Mesendoderm (in vitro differentiated cells): ENCODE measurements around the gene CNGA1.

ENCODE experiments used
- DNase-seq: peaks from one replicate; pipeline ENCODE4 v3.0.0; 2013
- H2AK5ac ChIP-seq: 2 replicates; pipeline ENCODE4 v1.6.1; 2013; ENCODE audit warnings: low read length, inconsistent platforms
- H2BK120ac ChIP-seq: 2 replicates; pipeline ENCODE4 v1.6.1; 2013; ENCODE audit warnings: low read depth, mild to moderate bottlenecking, low read length, moderate library complexity, mixed read lengths
- H2BK15ac ChIP-seq: replicated peaks from 2 replicates; pipeline ENCODE4 v1.6.1; 2013; ENCODE audit warnings: low read depth, mild to moderate bottlenecking, moderate library complexity
- H2BK5ac ChIP-seq: 2 replicates; pipeline ENCODE4 v1.6.1; 2013; ENCODE audit warnings: low read length, inconsistent platforms
- H3K18ac ChIP-seq: 2 replicates; pipeline ENCODE4 v1.6.1; 2013; ENCODE audit warnings: mild to moderate bottlenecking, low read length, mixed read lengths
- H3K23ac ChIP-seq: one replicate; pipeline ENCODE4 v1.6.1; 2013; ENCODE audit warnings: low read length
- H3K27ac ChIP-seq: 2 replicates; pipeline ENCODE4 v1.5.1; 2013; ENCODE audit warnings: low read depth, mild to moderate bottlenecking, inconsistent platforms, low read length, moderate library complexity
- H3K27me3 ChIP-seq: 2 replicates; pipeline ENCODE4 v1.6.1; 2013; ENCODE audit warnings: low read length, control low read depth, mild to moderate bottlenecking, inconsistent platforms; ENCODE audit not compliant: insufficient read depth, poor library complexity
- H3K36me3 ChIP-seq: 2 replicates; pipeline ENCODE4 v1.6.1; 2013; ENCODE audit warnings: low read length, inconsistent platforms; ENCODE audit not compliant: control insufficient read depth, insufficient read depth
- H3K4ac ChIP-seq: one replicate; pipeline ENCODE4 v1.6.1; 2013; ENCODE audit warnings: low read depth, mild to moderate bottlenecking, low read length, moderate library complexity
- H3K4me1 ChIP-seq: 2 replicates; pipeline ENCODE4 v1.6.1; 2013; ENCODE audit warnings: low read depth, low read length, inconsistent platforms; ENCODE audit not compliant: control insufficient read depth
- H3K4me2 ChIP-seq: 2 replicates; pipeline ENCODE4 v1.6.1; 2013; ENCODE audit warnings: low read length
- H3K4me3 ChIP-seq: 2 replicates; pipeline ENCODE4 v1.5.1; 2013; ENCODE audit warnings: mild to moderate bottlenecking, low read length
- H3K56ac ChIP-seq: one replicate; pipeline ENCODE4 v1.6.1; 2013; ENCODE audit warnings: low read length
- H3K79me1 ChIP-seq: 2 replicates; pipeline ENCODE4 v1.6.1; 2013; ENCODE audit warnings: low read length, inconsistent platforms
- H3K79me2 ChIP-seq: 2 replicates; pipeline ENCODE4 v1.6.1; 2013; ENCODE audit warnings: mild to moderate bottlenecking, low read length; ENCODE audit not compliant: control insufficient read depth, insufficient read depth
- H3K9ac ChIP-seq: 2 replicates; pipeline ENCODE4 v1.6.1; 2013; ENCODE audit warnings: low read length, inconsistent platforms
- H4K5ac ChIP-seq: one replicate; pipeline ENCODE4 v1.6.1; 2013; ENCODE audit warnings: low read length
- H4K8ac ChIP-seq: one replicate; pipeline ENCODE4 v1.6.1; 2013; ENCODE audit warnings: low read depth, mild to moderate bottlenecking, control low read depth, low read length, moderate library complexity
- WGBS: extraction: QIAGEN DNeasy Blood & Tissue Kit; methylation state at CpG from one replicate; pipeline ENCODE4 v1.1.7; 2013; ENCODE audit warnings: low lambda C conversion rate, missing lambda C conversion rate; ENCODE audit not compliant: insufficient coverage; ENCODE audit errors: extremely low coverage; 5-methylcytosine and 5-hydroxymethylcytosine counted together

The CNGA1 gene

DNA sequence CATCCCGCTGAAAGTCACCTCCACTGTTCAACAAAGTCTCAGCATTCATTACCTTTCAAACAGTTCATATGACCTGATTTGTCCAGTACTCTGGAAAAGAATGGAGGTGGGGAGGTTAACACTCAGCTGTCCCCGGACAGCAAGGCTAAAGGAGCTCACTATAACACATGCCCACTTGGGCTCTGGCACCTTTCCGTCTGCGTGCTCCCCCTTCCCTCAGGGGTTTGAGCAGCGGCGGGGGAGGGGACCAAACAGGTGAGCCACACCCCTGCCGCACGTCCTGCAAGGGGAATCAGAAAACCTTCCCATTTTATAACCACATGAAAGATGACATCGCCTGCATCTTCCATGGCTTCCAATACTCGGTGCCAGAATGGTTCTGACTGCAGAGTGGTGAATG is 62.2 kb downstream of the CNGA1 start:
- no peaks in the 10 kb centered on the region for H3K4me1 ChIP-seq
- no peak overlapping the region for H3K27ac ChIP-seq
- no peaks in the 10 kb centered on the region for H3K79me1 ChIP-seq
- H2BK120ac ChIP-seq, result no peak overlapping the region
- no peak for DNase-seq
- H4K8ac ChIP-seq, result no peak overlapping the region
- no peak overlapping the region for H3K4me3 ChIP-seq
- H3K18ac ChIP-seq, result no peak overlapping the region
- no peak overlapping the region for H2AK5ac ChIP-seq
- no peaks in the 10 kb centered on the region for H3K27me3 ChIP-seq
- no peak overlapping the region for H4K5ac ChIP-seq
- WGBS, result no CpG with 5 or more reads among the region's 10 CpGs
- no peaks in the 10 kb centered on the region for H3K36me3 ChIP-seq
- no peak overlapping the region for H2BK15ac ChIP-seq
- H3K79me2 ChIP-seq, result no peaks in the 10 kb centered on the region
- H3K23ac ChIP-seq, result no peak overlapping the region
- no peak overlapping the region for H3K4ac ChIP-seq
- no peak overlapping the region for H3K4me2 ChIP-seq
- H3K56ac ChIP-seq, result no peak overlapping the region
- no peak overlapping the region for H3K9ac ChIP-seq
- no peak overlapping the region for H2BK5ac ChIP-seq

DNA sequence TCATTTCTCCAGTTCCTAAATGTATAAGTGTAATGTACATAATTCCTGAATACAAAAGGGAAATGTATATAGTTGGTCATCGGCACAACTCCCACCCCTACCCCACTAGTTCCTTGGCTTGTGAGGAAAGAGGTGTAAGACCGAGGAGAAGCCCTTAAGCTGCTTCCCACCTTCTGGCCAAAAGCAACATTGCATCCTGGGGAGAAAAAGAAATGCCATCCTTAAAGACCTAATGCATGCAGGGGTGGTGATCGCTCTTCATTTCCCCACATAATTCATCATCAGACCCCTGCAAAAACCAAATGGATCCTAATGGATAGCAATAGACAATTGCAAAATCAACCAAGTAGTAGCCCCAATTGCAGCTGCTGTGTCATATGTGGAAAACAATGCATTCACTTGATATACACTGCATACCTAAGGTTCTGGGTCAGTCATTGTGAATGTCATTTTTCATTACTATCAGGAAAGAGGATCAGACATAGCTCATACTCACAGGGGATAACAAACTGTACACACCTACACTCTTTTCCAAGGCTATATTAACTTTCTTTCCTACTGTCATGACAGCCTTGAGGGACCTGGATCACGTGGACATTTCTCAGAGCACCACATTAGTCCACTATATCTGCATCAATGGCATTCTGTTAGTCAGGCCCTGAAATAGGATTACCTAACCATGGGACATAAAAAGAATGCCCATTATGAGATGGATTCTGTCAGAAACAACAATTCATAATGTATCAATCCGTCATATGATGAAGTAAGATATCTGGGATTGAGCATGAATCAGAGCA is 70.4 kb downstream of the CNGA1 start:
- H3K79me1 ChIP-seq, result no peaks in the 10 kb centered on the region
- H3K27me3 ChIP-seq, result no peaks in the 10 kb centered on the region
- no peak overlapping the region for H3K4ac ChIP-seq
- H3K4me3 ChIP-seq, result no peak overlapping the region
- no peak overlapping the region for H2BK120ac ChIP-seq
- no peaks in the 10 kb centered on the region for H3K4me1 ChIP-seq
- no peak overlapping the region for H2BK15ac ChIP-seq
- no peak overlapping the region for H3K4me2 ChIP-seq
- no peak overlapping the region for H3K18ac ChIP-seq
- H3K27ac ChIP-seq, result no peak overlapping the region
- no peaks in the 10 kb centered on the region for H3K79me2 ChIP-seq
- no peak overlapping the region for H3K9ac ChIP-seq
- no peak overlapping the region for H2BK5ac ChIP-seq
- H2AK5ac ChIP-seq, result no peak overlapping the region
- DNase-seq, result peak; percentile 34
- H4K8ac ChIP-seq, result no peak overlapping the region
- WGBS, result no CpG with 5 or more reads among the region's 5 CpGs
- H3K36me3 ChIP-seq, result no peaks in the 10 kb centered on the region
- H4K5ac ChIP-seq, result no peak overlapping the region
- no peak overlapping the region for H3K23ac ChIP-seq
- H3K56ac ChIP-seq, result no peak overlapping the region

DNA sequence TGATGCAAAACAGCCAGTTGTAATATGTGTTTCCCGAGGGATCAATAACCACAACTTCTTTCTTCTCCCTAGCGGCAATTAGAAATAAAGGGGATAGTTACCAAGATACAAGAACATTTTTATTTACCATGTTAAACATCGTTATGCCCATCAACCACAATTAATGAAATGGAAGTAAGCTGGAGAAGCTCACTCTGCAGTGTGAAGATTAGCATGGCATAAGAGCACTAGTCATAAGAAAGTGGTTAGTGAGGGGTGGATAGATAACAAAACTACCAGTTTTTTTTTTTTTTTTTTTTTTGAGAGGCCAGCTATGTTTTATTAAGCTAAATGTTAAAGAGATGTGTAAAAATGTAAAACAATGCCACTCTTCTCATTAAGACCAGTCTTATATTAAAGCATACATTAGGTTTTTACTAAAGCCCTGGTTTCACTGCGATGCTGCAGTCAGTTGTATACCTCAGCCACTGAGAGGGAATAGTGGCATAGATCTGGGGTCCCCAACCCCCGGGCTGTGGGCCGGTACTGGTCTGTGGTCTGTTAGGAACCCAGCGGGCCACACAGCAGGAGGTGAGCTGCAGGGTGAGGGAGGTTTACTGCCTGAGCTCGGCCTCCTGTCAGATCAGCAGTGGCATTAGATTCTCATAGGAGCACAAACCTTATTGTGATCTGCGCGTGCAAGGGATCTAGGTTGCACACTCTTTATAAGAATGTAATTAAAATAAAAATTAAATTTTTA is 74.2 kb downstream of the CNGA1 start:
- no peak overlapping the region for H2AK5ac ChIP-seq
- H2BK120ac ChIP-seq, result no peak overlapping the region
- H3K79me1 ChIP-seq, result no peaks in the 10 kb centered on the region
- no peak overlapping the region for H3K4me3 ChIP-seq
- DNase-seq, result peak; percentile 34
- H2BK15ac ChIP-seq, result no peak overlapping the region
- H3K4ac ChIP-seq, result no peak overlapping the region
- no peak overlapping the region for H3K18ac ChIP-seq
- no peak overlapping the region for H3K27ac ChIP-seq
- H3K36me3 ChIP-seq, result no peaks in the 10 kb centered on the region
- H2BK5ac ChIP-seq, result no peak overlapping the region
- H3K79me2 ChIP-seq, result no peaks in the 10 kb centered on the region
- H3K9ac ChIP-seq, result no peak overlapping the region
- H3K56ac ChIP-seq, result no peak overlapping the region
- no peak overlapping the region for H3K23ac ChIP-seq
- H3K4me2 ChIP-seq, result no peak overlapping the region
- H3K4me1 ChIP-seq, result no peaks in the 10 kb centered on the region
- H4K8ac ChIP-seq, result no peak overlapping the region
- no peak overlapping the region for H4K5ac ChIP-seq
- H3K27me3 ChIP-seq, result no peaks in the 10 kb centered on the region
- no CpG with 5 or more reads among the region's 10 CpGs for WGBS

DNA sequence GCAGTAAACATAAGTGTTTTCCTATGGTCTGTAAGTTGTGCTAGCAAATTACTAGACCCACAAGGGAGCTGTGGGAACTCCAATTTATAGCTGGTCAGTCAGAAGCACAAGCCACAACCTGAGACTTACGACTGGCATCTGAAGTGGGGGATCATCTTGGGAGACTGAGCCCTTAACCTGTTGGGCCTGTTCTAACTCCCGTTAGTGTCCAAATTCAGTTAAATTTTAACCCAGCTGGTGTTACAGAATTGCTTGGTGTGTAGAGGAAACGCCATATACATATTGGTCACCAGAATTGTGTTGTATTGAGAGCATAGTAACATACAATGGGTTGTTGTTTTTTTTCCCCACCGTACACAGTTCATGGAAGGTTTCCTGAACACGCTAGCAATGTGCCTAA is 77.0 kb downstream of the CNGA1 start:
- H2BK5ac ChIP-seq, result no peak overlapping the region
- no CpG with 5 or more reads among the region's 5 CpGs for WGBS

DNA sequence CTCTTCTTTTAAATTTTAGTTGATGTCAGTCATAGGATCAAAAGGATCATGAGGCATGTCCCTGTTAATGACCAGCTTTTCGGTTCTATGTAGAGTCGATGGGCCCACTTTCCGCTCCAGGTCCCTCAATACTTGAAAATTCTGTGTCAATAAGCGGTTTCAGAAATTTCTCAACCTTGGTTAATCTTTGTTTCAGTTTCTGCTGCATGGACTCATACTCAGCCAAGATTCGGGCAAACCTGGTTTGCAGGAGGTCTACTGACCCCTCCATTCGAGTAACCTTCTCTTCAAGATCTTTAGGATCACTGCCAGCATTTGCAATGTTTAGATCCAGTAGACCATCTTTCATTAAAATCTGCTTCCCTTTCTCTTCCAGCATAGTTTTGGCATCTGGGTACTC is 80.1 kb downstream of the CNGA1 start:
- no peaks in the 10 kb centered on the region for H3K36me3 ChIP-seq
- no peak overlapping the region for H3K4ac ChIP-seq
- H3K23ac ChIP-seq, result no peak overlapping the region
- no peak overlapping the region for H4K8ac ChIP-seq
- no peak overlapping the region for H4K5ac ChIP-seq
- H3K18ac ChIP-seq, result no peak overlapping the region
- H3K27ac ChIP-seq, result no peak overlapping the region
- no peaks in the 10 kb centered on the region for H3K79me2 ChIP-seq
- no CpG with 5 or more reads among the region's 6 CpGs for WGBS
- no peaks in the 10 kb centered on the region for H3K79me1 ChIP-seq
- no peak overlapping the region for H2AK5ac ChIP-seq
- H3K4me2 ChIP-seq, result no peak overlapping the region
- H3K4me3 ChIP-seq, result no peak overlapping the region
- H3K27me3 ChIP-seq, result no peaks in the 10 kb centered on the region
- H2BK120ac ChIP-seq, result no peak overlapping the region
- H2BK5ac ChIP-seq, result no peak overlapping the region
- no peak overlapping the region for H3K56ac ChIP-seq
- no peaks in the 10 kb centered on the region for H3K4me1 ChIP-seq
- H3K9ac ChIP-seq, result no peak overlapping the region
- no peak for DNase-seq
- H2BK15ac ChIP-seq, result no peak overlapping the region

More for the DNA sequence above, 77.0 kb downstream of the CNGA1 start:
- Histone ChIP-seq H2BK15ac (no peak overlapping the region), H3K36me3 (no peaks in the 10 kb centered on the region), H2BK120ac (no peak overlapping the region), H3K79me1 (no peaks in the 10 kb centered on the region), H4K8ac (no peak overlapping the region), H3K4me3 (no peak overlapping the region), H3K4me2 (no peak overlapping the region), H3K27me3 (no peaks in the 10 kb centered on the region), H3K27ac (no peak overlapping the region), H3K18ac (no peak overlapping the region), H3K9ac (no peak overlapping the region), H2AK5ac (no peak overlapping the region), H3K4me1 (no peaks in the 10 kb centered on the region), H3K4ac (no peak overlapping the region), H3K79me2 (no peaks in the 10 kb centered on the region), H4K5ac (no peak overlapping the region), H3K56ac (no peak overlapping the region), H3K23ac (no peak overlapping the region)
- no peak for DNase-seq
